Mucosa of descending colon (tissue), 3 donors: Measurements from ENCODE around the gene MLLT3. TPM values are rescaled to one million over a fixed set of nuclear protein-coding genes. Genes with fewer than 3 reads are reported as not detected.

Experiments
- ATAC-seq: fragments of 200-7000 bp; cut with Tn5 transposase; one replicate; pipeline ENCODE4 v1.9.1; 2020; ENCODE audit warnings: mild to moderate bottlenecking, moderate library complexity
- DNase-seq, 3 donors: peaks; one replicate each; pipeline ENCODE4 v3.0.0-alpha.2; 2020
- H3K36me3 ChIP-seq: fragments of 200-600 bp; one replicate; pipeline ENCODE4 v1.8.0; 2021; ENCODE audit warnings: low read depth, mild to moderate bottlenecking
- H3K4me1 ChIP-seq: fragments of 200-600 bp; one replicate; pipeline ENCODE4 v1.8.0; 2021; ENCODE audit warnings: low read depth, mild to moderate bottlenecking
- H3K4me3 ChIP-seq: fragments of 200-600 bp; one replicate; pipeline ENCODE4 v1.8.0; 2021; ENCODE audit warnings: mild to moderate bottlenecking
- H3K9me3 ChIP-seq: fragments of 200-600 bp; one replicate; pipeline ENCODE4 v1.8.0; 2021; ENCODE audit warnings: mild to moderate bottlenecking
- intact Hi-C, 2 donors: fragments of 100-400 bp; cut with DNase I in 1 of 2; cut with micrococcal nuclease in 1 of 2; formaldehyde crosslinking; loops; one replicate each; pipeline versions ENCODE4 v1.11.0 to v1.11.1; 2022; cut with DNase I, micrococcal nuclease
- total RNA-seq, 3 donors: library from RNA; stranded (reverse); fragmentation: NEBNext Ultra II Directional in 2 of 3; extraction: Animal tissue kit (Norgen Biotek cat#: 25700) in 2 of 3; gene quantifications; one replicate each; pipeline versions ENCODE4 v1.2.1 to v1.2.4, GENCODE V29; 2021 to 2023
- TF ChIP-seq, protein P1 (sequence below): fragments of 200-600 bp; IDR thresholded peaks from one replicate; pipeline ENCODE4 v1.8.0; 2022; ENCODE audit warnings: antibody characterized with exemption, mild to moderate bottlenecking
- donor health status: DM: no; HTN: no; CAD: no; lungs with moderate emphysema.
- donor health status: DM: no; HTN: no; CAD: no.
- donor health status: DM: no; HTN: yes; CAD: no.

MLLT3 gene
- total RNA-seq, 3 donors from 2014 or later: 35.1 to 53.7 (median 46.5) TPM

DNA sequence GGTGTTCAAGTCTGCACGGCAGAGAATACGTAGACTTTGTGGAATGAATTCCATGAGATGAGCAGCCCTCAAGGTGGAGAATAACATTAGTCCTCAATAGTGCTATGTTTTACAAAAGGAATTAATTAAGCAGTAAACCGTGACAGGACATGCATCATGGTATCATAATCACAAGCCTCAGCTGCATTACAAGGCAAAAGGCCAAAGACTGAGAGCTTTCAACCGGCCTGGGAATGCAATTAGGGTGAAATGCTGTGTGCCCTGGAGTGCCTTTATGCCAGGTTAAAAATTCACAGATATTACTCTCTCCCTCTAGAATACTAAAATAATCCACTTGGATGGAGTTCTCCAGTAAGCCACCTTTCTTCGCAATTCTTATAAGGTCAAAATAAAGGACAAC is 270.6 kb downstream of the MLLT3 start:
- intact Hi-C loops: loop anchor here (10.0 kb wide), 2 partner anchors 273 to 593 kb away; partner anchors contain the start of gene MLLT3 (in 2 of the 2)
- ATAC-seq: no peak
- Histone ChIP-seq H3K4me3 (no peak overlapping the region), H3K36me3 (no peaks in the 10 kb centered on the region), H3K9me3 (no peaks in the 10 kb centered on the region), H3K4me1 (no peaks in the 10 kb centered on the region)
- TF ChIP-seq, protein P1, sequence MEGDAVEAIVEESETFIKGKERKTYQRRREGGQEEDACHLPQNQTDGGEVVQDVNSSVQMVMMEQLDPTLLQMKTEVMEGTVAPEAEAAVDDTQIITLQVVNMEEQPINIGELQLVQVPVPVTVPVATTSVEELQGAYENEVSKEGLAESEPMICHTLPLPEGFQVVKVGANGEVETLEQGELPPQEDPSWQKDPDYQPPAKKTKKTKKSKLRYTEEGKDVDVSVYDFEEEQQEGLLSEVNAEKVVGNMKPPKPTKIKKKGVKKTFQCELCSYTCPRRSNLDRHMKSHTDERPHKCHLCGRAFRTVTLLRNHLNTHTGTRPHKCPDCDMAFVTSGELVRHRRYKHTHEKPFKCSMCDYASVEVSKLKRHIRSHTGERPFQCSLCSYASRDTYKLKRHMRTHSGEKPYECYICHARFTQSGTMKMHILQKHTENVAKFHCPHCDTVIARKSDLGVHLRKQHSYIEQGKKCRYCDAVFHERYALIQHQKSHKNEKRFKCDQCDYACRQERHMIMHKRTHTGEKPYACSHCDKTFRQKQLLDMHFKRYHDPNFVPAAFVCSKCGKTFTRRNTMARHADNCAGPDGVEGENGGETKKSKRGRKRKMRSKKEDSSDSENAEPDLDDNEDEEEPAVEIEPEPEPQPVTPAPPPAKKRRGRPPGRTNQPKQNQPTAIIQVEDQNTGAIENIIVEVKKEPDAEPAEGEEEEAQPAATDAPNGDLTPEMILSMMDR: no peak
- DNase-seq: no peak

DNA sequence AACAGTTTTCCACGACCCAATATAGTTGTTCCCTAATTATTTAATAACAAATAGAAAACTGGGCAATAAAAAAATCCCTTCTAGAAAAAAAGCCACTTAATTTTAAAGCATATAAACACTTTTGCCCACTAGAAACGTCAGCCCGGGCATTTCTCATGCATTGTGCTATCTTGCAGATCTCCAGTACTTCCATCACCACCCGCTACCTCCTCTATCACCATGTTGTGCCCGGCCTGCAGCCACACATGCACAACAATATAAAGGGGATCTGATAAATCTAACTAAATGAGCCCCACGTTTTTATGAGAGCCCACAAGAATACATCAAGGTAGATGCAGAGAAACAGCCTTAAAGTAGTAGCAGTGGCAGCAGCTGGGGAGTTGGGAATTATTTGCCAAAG is 272.7 kb downstream of the MLLT3 start:
- no peaks in the 10 kb centered on the region for H3K4me1 ChIP-seq
- TF ChIP-seq, protein P1: no peak
- H3K4me3 ChIP-seq: no peak overlapping the region
- no peaks in the 10 kb centered on the region for H3K9me3 ChIP-seq
- intact Hi-C loops: no loop called here
- ATAC-seq: no peak
- DNase-seq: no peak
- H3K36me3 ChIP-seq: no peaks in the 10 kb centered on the region

DNA sequence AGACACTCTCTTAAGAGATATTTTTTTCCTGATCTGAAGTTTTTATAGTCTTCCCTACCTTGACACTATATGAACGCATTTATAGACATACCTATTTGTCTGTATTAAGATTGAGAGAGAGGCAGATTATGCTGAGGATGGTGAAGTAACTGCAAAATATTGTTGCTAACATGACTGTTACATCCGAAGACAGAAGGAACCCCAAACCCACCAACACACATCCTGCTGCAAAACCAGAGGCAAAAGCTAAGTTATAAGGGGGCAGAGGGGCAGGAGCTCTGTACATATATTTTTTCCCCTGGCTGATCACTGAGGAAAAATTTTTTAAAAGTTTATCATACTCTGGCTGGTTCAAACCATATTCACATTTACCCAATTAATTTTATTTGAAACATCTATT is 279.0 kb downstream of the MLLT3 start:
- TF ChIP-seq, protein P1: no peak
- DNase-seq (no peak), ATAC-seq (no peak)
- H3K4me3 ChIP-seq: no peak overlapping the region
- no peaks in the 10 kb centered on the region for H3K36me3 ChIP-seq
- H3K9me3 ChIP-seq: no peaks in the 10 kb centered on the region
- intact Hi-C loops: no loop called here
- H3K4me1 ChIP-seq: no peaks in the 10 kb centered on the region

DNA sequence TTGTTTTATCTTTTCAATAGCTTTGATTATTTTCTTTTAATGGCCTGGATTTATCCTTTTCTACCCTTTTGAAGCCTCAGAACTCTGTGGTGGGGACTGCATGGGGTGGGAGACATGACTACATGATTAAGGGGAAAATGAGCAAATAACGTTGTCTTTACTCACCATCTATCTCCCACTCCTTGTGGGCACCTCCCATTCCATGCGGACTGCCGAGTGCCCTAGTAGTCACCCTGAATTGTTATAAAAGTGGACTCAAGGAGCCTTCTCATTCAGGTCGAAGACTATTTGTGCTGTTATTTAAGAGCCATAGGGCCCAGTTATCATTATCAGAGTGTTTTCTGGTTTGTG is 281.8 kb downstream of the MLLT3 start:
- intact Hi-C loops: no loop called here
- H3K4me3 ChIP-seq: no peak overlapping the region
- DNase-seq (no peak), ATAC-seq (no peak)
- H3K4me1 ChIP-seq: no peaks in the 10 kb centered on the region
- no peaks in the 10 kb centered on the region for H3K9me3 ChIP-seq
- TF ChIP-seq, protein P1: no peak
- no peaks in the 10 kb centered on the region for H3K36me3 ChIP-seq

DNA sequence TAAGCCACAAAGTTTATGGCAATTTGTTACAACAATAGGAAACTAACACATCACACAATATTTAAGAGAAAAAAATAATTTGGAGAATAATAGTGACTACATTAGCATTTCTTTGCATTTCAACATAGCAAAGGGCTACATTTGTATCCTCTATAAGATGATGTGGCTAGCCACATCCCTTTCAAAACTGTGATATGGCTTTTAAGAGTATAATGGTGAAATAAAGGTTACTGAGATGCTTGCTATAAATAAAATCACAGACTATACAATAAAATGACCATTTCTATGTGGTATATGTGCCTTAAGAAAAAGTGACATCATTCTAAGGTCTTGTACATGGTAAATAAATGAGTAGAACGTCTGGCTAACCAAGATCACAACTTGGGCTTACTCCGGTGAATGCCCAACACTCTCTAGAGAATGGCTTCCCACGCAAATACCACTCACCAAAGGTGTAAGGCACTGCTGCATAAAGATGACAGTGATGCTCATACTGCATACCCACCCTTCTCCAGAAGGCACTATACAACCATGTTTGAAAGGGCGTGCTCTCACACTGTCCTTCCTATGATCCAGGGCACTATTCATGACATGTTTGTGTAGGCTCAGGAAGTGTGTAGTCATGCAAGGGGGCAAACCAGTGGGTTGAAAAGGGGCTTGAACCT is 286.5 kb downstream of the MLLT3 start:
- H3K36me3 ChIP-seq: no peaks in the 10 kb centered on the region
- no peaks in the 10 kb centered on the region for H3K4me1 ChIP-seq
- H3K9me3 ChIP-seq: no peaks in the 10 kb centered on the region
- H3K4me3 ChIP-seq: no peak overlapping the region
- intact Hi-C loops: no loop called here
- DNase-seq (no peak), ATAC-seq (no peak)
- TF ChIP-seq, protein P1: no peak

DNA sequence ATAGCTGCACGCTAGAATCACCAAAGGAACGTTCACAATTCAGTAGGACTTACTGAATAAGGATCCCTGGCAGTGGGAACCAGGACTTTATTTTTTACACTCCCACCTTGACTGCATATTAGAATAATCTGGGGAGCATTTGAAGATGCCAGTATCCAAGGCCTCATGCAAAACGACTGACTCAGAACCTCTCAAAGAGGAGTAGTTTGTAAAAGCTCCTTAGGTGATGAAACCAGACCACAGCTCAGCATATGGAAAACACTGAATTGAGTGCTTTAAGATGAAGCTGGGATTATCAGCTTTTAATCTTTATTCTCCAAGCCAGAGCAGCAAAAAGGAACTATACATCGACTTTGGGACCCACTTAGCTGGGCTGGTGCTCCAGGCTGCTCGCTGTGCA is 288.3 kb downstream of the MLLT3 start:
- no peaks in the 10 kb centered on the region for H3K36me3 ChIP-seq
- TF ChIP-seq, protein P1: no peak
- ATAC-seq: no peak
- H3K4me3 ChIP-seq: no peak overlapping the region
- no peak for DNase-seq
- no peaks in the 10 kb centered on the region for H3K9me3 ChIP-seq
- intact Hi-C loops: no loop called here
- H3K4me1 ChIP-seq: no peaks in the 10 kb centered on the region
